ENCODE measurements around the gene FHIT.

Gene FHIT

GRCh38 chr3:60998858-60999257, 252.4 kb downstream of the FHIT start:
- no peak for TF ChIP-seq FOXP2 (optimal IDR thresholded peaks at IDR 0.05; ENCODE audit: borderline replicate concordance, extremely low read depth, extremely low read length, insufficient read depth)

DNA sequence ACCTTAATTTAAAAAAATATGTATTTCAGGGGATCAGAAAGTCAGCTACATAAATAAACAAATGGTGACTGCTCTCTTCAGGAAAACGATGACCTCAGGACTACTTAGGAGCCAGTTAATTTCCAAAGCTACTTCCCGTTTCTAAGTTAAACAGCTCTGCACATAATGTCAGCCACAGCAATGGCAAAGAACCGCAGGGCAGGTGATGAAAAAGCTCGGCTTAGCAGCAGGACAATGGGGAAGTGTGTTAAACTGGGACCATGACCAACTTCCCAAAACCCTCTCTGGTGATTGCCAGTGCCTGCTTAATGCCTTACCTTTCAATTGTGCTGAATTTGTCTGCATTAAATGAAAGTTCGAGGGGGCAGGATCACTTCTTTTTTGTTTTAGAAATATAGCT, 258.9 kb downstream of the FHIT start:
- TF ChIP-seq TAF1 (IDR thresholded peaks at IDR 0.05; ENCODE audit: borderline replicate concordance, insufficient read depth, low read length) (no peak), REST (IDR thresholded peaks at IDR 0.05; ENCODE audit: insufficient read depth in 1 of 2, low read depth in 2 of 2, low read length in 2 of 2) (no peak), FOXP2 (optimal IDR thresholded peaks at IDR 0.05; ENCODE audit: borderline replicate concordance, extremely low read depth, extremely low read length, insufficient read depth) (no peak), SIN3A (IDR thresholded peaks at IDR 0.05; ENCODE audit: borderline replicate concordance, insufficient read depth, low read length) (no peak)

DNA sequence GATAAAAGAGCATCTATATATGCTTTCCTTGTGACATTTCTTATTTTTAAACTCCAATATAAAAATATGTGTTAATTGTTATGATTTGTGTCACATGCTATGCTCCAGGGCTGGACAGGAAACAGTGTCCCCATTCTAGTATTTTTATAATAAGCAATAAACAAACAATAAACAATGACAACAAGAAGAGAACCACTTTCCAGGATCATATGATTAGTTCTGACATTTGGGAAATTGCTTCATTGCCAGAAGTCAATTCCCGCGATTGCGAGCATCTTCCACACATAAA, 260.9 kb downstream of the FHIT start:
- TF ChIP-seq TAF1 (IDR thresholded peaks at IDR 0.05; ENCODE audit: borderline replicate concordance, insufficient read depth, low read length) (no peak), REST (IDR thresholded peaks at IDR 0.05; ENCODE audit: insufficient read depth in 1 of 2, low read depth in 2 of 2, low read length in 2 of 2) (no peak)

- TF ChIP-seq TAF1 (IDR thresholded peaks at IDR 0.05; ENCODE audit: borderline replicate concordance, insufficient read depth, low read length) (no peak), SIN3A (IDR thresholded peaks at IDR 0.05; ENCODE audit: borderline replicate concordance, insufficient read depth, low read length) (no peak), POLR2AphosphoS5 (IDR thresholded peaks at IDR 0.05; ENCODE audit: low read depth, low read length) (no peak), FOXP2 (optimal IDR thresholded peaks at IDR 0.05; ENCODE audit: borderline replicate concordance, extremely low read depth, extremely low read length, insufficient read depth) (no peak), REST (IDR thresholded peaks at IDR 0.05; ENCODE audit: insufficient read depth in 1 of 2, low read depth in 2 of 2, low read length in 2 of 2) (no peak)
Observed at GRCh38 chr3:60989626-60990441, 261.4 kb downstream of the FHIT start.

GRCh38 chr3:60986552-60986951, 264.7 kb downstream of the FHIT start:
- TF ChIP-seq REST (IDR thresholded peaks at IDR 0.05; ENCODE audit: insufficient read depth in 1 of 2, low read depth in 2 of 2, low read length in 2 of 2) (no peak), POLR2AphosphoS5 (IDR thresholded peaks at IDR 0.05; ENCODE audit: low read depth, low read length) (no peak), TAF1 (IDR thresholded peaks at IDR 0.05; ENCODE audit: borderline replicate concordance, insufficient read depth, low read length) (no peak), SIN3A (IDR thresholded peaks at IDR 0.05; ENCODE audit: borderline replicate concordance, insufficient read depth, low read length) (no peak), FOXP2 (optimal IDR thresholded peaks at IDR 0.05; ENCODE audit: borderline replicate concordance, extremely low read depth, extremely low read length, insufficient read depth) (no peak)
